MM.1S (cell line): Measurements from ENCODE around the gene ZBTB2.

Experiments
- DNase-seq: peaks from one replicate; pipeline ENCODE4 v3.0.0-alpha.2; 2015
- H2AFZ ChIP-seq: fragments of 300-600 bp; sonication (generic); 2 replicates; pipeline ENCODE4 v1.6.0; 2016; ENCODE audit warnings: antibody characterized with exemption, low read length
- H3F3A ChIP-seq: fragments of 300-600 bp; sonication (generic); 2 replicates; pipeline ENCODE4 v1.6.1; 2016; ENCODE audit warnings: mild to moderate bottlenecking, antibody characterized with exemption, low read length, moderate library complexity, mixed read lengths; ENCODE audit not compliant: insufficient read depth
- H3K27ac ChIP-seq: fragments of 300-600 bp; sonication (generic); 2 replicates; pipeline ENCODE4 v1.5.1; 2016; ENCODE audit warnings: mild to moderate bottlenecking, low read length
- H3K27me3 ChIP-seq: fragments of 300-600 bp; sonication (generic); replicated peaks from 2 replicates; pipeline ENCODE4 v1.6.0; 2016; ENCODE audit warnings: low read length; ENCODE audit not compliant: insufficient read depth
- H3K36me3 ChIP-seq: fragments of 300-600 bp; sonication (generic); replicated peaks from 2 replicates; pipeline ENCODE4 v1.6.1; 2016; ENCODE audit warnings: mild to moderate bottlenecking, low read length, mixed read lengths; ENCODE audit not compliant: insufficient read depth
- H3K4me1 ChIP-seq: fragments of 300-600 bp; sonication (generic); 2 replicates; pipeline ENCODE4 v1.6.1; 2016; ENCODE audit warnings: low read length, mixed read lengths
- H3K4me2 ChIP-seq: fragments of 300-600 bp; sonication (generic); 2 replicates; pipeline ENCODE4 v1.6.0; 2016; ENCODE audit warnings: low read depth, low read length
- H3K4me3 ChIP-seq: fragments of 300-600 bp; sonication (generic); 2 replicates; pipeline ENCODE4 v1.5.1; 2016; ENCODE audit warnings: low read length, mixed read lengths
- H3K79me2 ChIP-seq: fragments of 300-600 bp; sonication (generic); 2 replicates; pipeline ENCODE4 v1.6.1; 2016; ENCODE audit warnings: mixed run types, low read length, mixed read lengths
- H3K9ac ChIP-seq: fragments of 300-600 bp; sonication (generic); 2 replicates; pipeline ENCODE4 v1.6.1; 2016; ENCODE audit warnings: low read length, mixed read lengths
- H3K9me2 ChIP-seq: fragments of 300-600 bp; sonication (generic); replicated peaks from 2 replicates; pipeline ENCODE4 v1.6.1; 2016; ENCODE audit warnings: mild to moderate bottlenecking, low read length, mixed read lengths; ENCODE audit not compliant: insufficient read depth
- H3K9me3 ChIP-seq: fragments of 300-600 bp; sonication (generic); replicated peaks from 2 replicates; pipeline ENCODE4 v1.6.1; 2016; ENCODE audit warnings: mild to moderate bottlenecking, low read length, mixed read lengths; ENCODE audit not compliant: insufficient read depth
- H4K20me1 ChIP-seq: fragments of 300-600 bp; sonication (generic); 2 replicates; pipeline ENCODE4 v1.6.1; 2016; ENCODE audit warnings: mild to moderate bottlenecking, low read length, moderate library complexity, mixed read lengths; ENCODE audit not compliant: insufficient read depth
- CTCF ChIP-seq: fragments of 300-600 bp; sonication (generic); IDR thresholded peaks from 2 replicates; pipeline ENCODE4 v1.5.1; 2016; ENCODE audit warnings: antibody characterized with exemption, low read length, mixed read lengths
- EZH2 ChIP-seq: fragments of 300-600 bp; sonication (generic); optimal IDR thresholded peaks from 2 replicates; pipeline ENCODE3; 2017; ENCODE audit warnings: low read depth, mild to moderate bottlenecking, antibody characterized with exemption, low read length, mixed read lengths
- EZH2phosphoT487 ChIP-seq: fragments of 300-600 bp; sonication (generic); IDR thresholded peaks from 2 replicates; pipeline ENCODE4 v1.6.1; 2018; ENCODE audit warnings: antibody characterized with exemption, low read length

ZBTB2 gene

GRCh38 chr6:151412909-151413308 is 21.6 kb upstream of the ZBTB2 start:
- Histone ChIP-seq H3K4me1 (no peaks in the 10 kb centered on the region), H3K79me2 (no peaks in the 10 kb centered on the region), H3K9me2 (no peaks in the 10 kb centered on the region), H3K9me3 (no peaks in the 10 kb centered on the region), H2AFZ (no peak overlapping the region), H4K20me1 (no peaks in the 10 kb centered on the region), H3K4me3 (no peak overlapping the region), H3K27ac (no peak overlapping the region), H3K9ac (no peak overlapping the region), H3F3A (no peaks in the 10 kb centered on the region), H3K27me3 (no peaks in the 10 kb centered on the region), H3K4me2 (no peak overlapping the region), H3K36me3 (no peaks in the 10 kb centered on the region)
- TF ChIP-seq EZH2phosphoT487: no peak
- TF ChIP-seq CTCF: no peak
- TF ChIP-seq EZH2: no peak
- DNase-seq: no peak

GRCh38 chr6:151409679-151410078 is 18.3 kb upstream of the ZBTB2 start:
- H3K4me3 ChIP-seq: no peak overlapping the region
- H3K9ac ChIP-seq: no peak overlapping the region
- no peaks in the 10 kb centered on the region for H3K79me2 ChIP-seq
- no peaks in the 10 kb centered on the region for H3K9me2 ChIP-seq
- TF ChIP-seq EZH2phosphoT487: no peak
- TF ChIP-seq CTCF: no peak
- H3K9me3 ChIP-seq: no peaks in the 10 kb centered on the region
- H3F3A ChIP-seq: no peaks in the 10 kb centered on the region
- H3K36me3 ChIP-seq: no peaks in the 10 kb centered on the region
- H3K4me2 ChIP-seq: no peak overlapping the region
- DNase-seq: no peak
- no peaks in the 10 kb centered on the region for H3K27me3 ChIP-seq
- H3K27ac ChIP-seq: no peak overlapping the region
- H4K20me1 ChIP-seq: no peaks in the 10 kb centered on the region
- H2AFZ ChIP-seq: no peak overlapping the region
- H3K4me1 ChIP-seq: no peaks in the 10 kb centered on the region

- DNase-seq: no peak
- H3F3A ChIP-seq: no peaks in the 10 kb centered on the region
- no peaks in the 10 kb centered on the region for H3K4me1 ChIP-seq
- no peak overlapping the region for H3K27ac ChIP-seq
- H3K9me2 ChIP-seq: no peaks in the 10 kb centered on the region
- no peaks in the 10 kb centered on the region for H3K27me3 ChIP-seq
- no peaks in the 10 kb centered on the region for H3K9me3 ChIP-seq
- no peak overlapping the region for H2AFZ ChIP-seq
- H3K9ac ChIP-seq: no peak overlapping the region
- TF ChIP-seq EZH2phosphoT487: no peak
- no peak for TF ChIP-seq EZH2
- no peak for TF ChIP-seq CTCF
- H3K79me2 ChIP-seq: no peaks in the 10 kb centered on the region
- no peaks in the 10 kb centered on the region for H3K36me3 ChIP-seq
- no peaks in the 10 kb centered on the region for H4K20me1 ChIP-seq
- no peak overlapping the region for H3K4me3 ChIP-seq
- no peak overlapping the region for H3K4me2 ChIP-seq
These were observed 17.9 kb upstream of the ZBTB2 start for GRCh38 chr6:151409260-151409659.
